GM12878 (cell line): ENCODE measurements around the gene FOXP1. TPM values are rescaled to one million over a fixed set of nuclear protein-coding genes. Genes with fewer than 3 reads are reported as not detected.

Experiments used
- ATAC-seq: fragments of 200-7000 bp; cut with Tn5 transposase; 3 replicates; pipeline ENCODE4 v1.9.1; 2020; ENCODE audit warnings: mild to moderate bottlenecking, moderate library complexity
- BruUV-seq: library from RNA; stranded (reverse); fragments of 400-500 nt; replicated peaks from 2 replicates; lab custom pipeline; 2021; lab: Mats Ljungman, UMichigan
- CTCF ChIA-PET: fragments of 300-600 bp; sonication (Branson Sonifier 250); formaldehyde crosslinking; extraction: SDS; loops from one replicate; lab custom pipeline; 2021; ENCODE audit warnings: inconsistent platforms; lab: Yijun Ruan, JAX
- POLR2A ChIA-PET: fragments of 350-600 bp; formaldehyde crosslinking; extraction: SDS; loops from one replicate; lab custom pipeline; 2021; ENCODE audit warnings: inconsistent platforms; lab: Charles Lee
- RAD21 ChIA-PET: fragments of 300-600 bp; sonication (Branson Sonifier 250); formaldehyde crosslinking; loops from one replicate; lab custom pipeline; 2023; ENCODE audit warnings: antibody characterized with exemption; ENCODE audit not compliant: unreplicated experiment; lab: Charles Lee
- SMC1A ChIA-PET: fragments of 300-600 bp; sonication (Branson Sonifier 250); formaldehyde crosslinking; loops from one replicate; lab custom pipeline; 2023; ENCODE audit not compliant: unreplicated experiment, uncharacterized antibody; lab: Charles Lee
- DNase-seq: peaks from one replicate; pipeline ENCODE4 v3.0.0-alpha.2; 2011; ENCODE audit warnings: low read depth, low spot score
- FAIRE-seq: peaks from 3 replicates; lab custom pipeline; 2011; peaks lifted over from hg19 to GRCh38; lab: Jason Lieb, UNC
- H2AFZ ChIP-seq: 2 replicates; pipeline ENCODE4 v1.6.0; 2011; ENCODE audit warnings: low read depth, low read length, control low read depth; ENCODE audit not compliant: control insufficient read depth
- H3K27ac ChIP-seq: 2 replicates; pipeline ENCODE4 v1.5.1; 2011; ENCODE audit warnings: control low read depth; ENCODE audit not compliant: control insufficient read depth, insufficient read depth
- H3K27me3 ChIP-seq, 2 experiments: replicated peaks in 1 of 2; 2 replicates each; pipeline versions ENCODE4 v1.6.0 to v1.6.1; 2011; ENCODE audit warnings: low read length in 1 of 2; ENCODE audit not compliant: control insufficient read depth in 2 of 2, insufficient read depth in 2 of 2
- H3K36me3 ChIP-seq, 2 experiments: 2 replicates each; pipeline ENCODE4 v1.5.1; 2011; ENCODE audit warnings: low read length in 1 of 2; ENCODE audit not compliant: control insufficient read depth in 2 of 2, insufficient read depth in 2 of 2
- H3K4me1 ChIP-seq: 2 replicates; pipeline ENCODE4 v1.6.1; 2011; ENCODE audit warnings: mild to moderate bottlenecking, low read length, moderate library complexity, mixed read lengths; ENCODE audit not compliant: control insufficient read depth, insufficient read depth
- H3K4me2 ChIP-seq: 2 replicates; pipeline ENCODE4 v1.6.0; 2011; ENCODE audit warnings: control low read depth; ENCODE audit not compliant: control insufficient read depth, insufficient read depth
- H3K4me3 ChIP-seq: fragments of 200-600 bp; sonication (generic); 2 replicates; pipeline ENCODE4 v1.5.1; 2016
- H3K79me2 ChIP-seq: 2 replicates; pipeline ENCODE4 v1.6.0; 2011; ENCODE audit warnings: low read length; ENCODE audit not compliant: control insufficient read depth, insufficient read depth
- H3K9ac ChIP-seq: 2 replicates; pipeline ENCODE4 v1.8.0; 2011; ENCODE audit warnings: low read length, control low read depth, mixed read lengths; ENCODE audit not compliant: control insufficient read depth, insufficient read depth
- H3K9me3 ChIP-seq: replicated peaks from 3 replicates; pipeline ENCODE4 v1.5.1; 2011; ENCODE audit warnings: mild to moderate bottlenecking, low read length; ENCODE audit not compliant: control insufficient read depth, insufficient read depth
- H4K20me1 ChIP-seq: 2 replicates; pipeline ENCODE4 v1.6.0; 2011; ENCODE audit not compliant: control insufficient read depth, insufficient read depth
- BCL11A ChIP-seq: IDR thresholded peaks from 2 replicates; pipeline ENCODE4 v1.6.1; 2011; ENCODE audit warnings: low read depth, low read length
- CEBPB ChIP-seq, 2 experiments: fragments of 150-350 bp in 1 of 2; IDR thresholded peaks; 2 replicates each; pipeline ENCODE4 v1.6.1; 2012 to 2014; ENCODE audit warnings: low read depth in 2 of 2, low read length in 2 of 2, borderline replicate concordance in 1 of 2, inconsistent platforms in 1 of 2
- DPF2 ChIP-seq: fragments of 450-650 bp; IDR thresholded peaks from 2 replicates; pipeline ENCODE4 v1.6.1; 2017; ENCODE audit warnings: mild to moderate bottlenecking
- EED ChIP-seq: sonication (generic); IDR thresholded peaks from 2 replicates; pipeline ENCODE4 v1.6.1; 2016; ENCODE audit warnings: antibody characterized with exemption, low read depth
- ESRRA ChIP-seq: IDR thresholded peaks from 2 replicates; pipeline ENCODE4 v1.6.1; 2012; ENCODE audit warnings: mild to moderate bottlenecking, low read length, improper control_type of control experiment
- ETV6 ChIP-seq, 2 experiments: fragments of 450-650 bp in 1 of 2; IDR thresholded peaks in 1 of 2; conservative IDR thresholded peaks in 1 of 2; 2 replicates each; pipeline ENCODE4 v1.6.1; 2014; ENCODE audit warnings: antibody characterized with exemption in 1 of 2, borderline replicate concordance in 1 of 2, low read depth in 1 of 2, mild to moderate bottlenecking in 1 of 2, moderate library complexity in 1 of 2
- GATAD2B ChIP-seq: fragments of 450-650 bp; conservative IDR thresholded peaks from 2 replicates; pipeline ENCODE4 v1.6.1; 2017; ENCODE audit warnings: low read depth, mild to moderate bottlenecking, moderate library complexity
- HDAC2 ChIP-seq: fragments of 200-600 bp; sonication (generic); IDR thresholded peaks from 2 replicates; pipeline ENCODE4 v1.6.1; 2017
- KDM1A ChIP-seq: fragments of 200-600 bp; sonication (generic); IDR thresholded peaks from 2 replicates; pipeline ENCODE4 v1.6.1; 2016; ENCODE audit warnings: borderline replicate concordance
- NR2C1 ChIP-seq: fragments of 450-650 bp; IDR thresholded peaks from 2 replicates; pipeline ENCODE4 v1.6.1; 2017; ENCODE audit warnings: antibody characterized with exemption, mild to moderate bottlenecking, moderate library complexity
- POLR2A ChIP-seq: IDR thresholded peaks from 2 replicates; pipeline ENCODE4 v1.6.1; 2011; ENCODE audit warnings: low read depth, mild to moderate bottlenecking, low read length
- RAD21 ChIP-seq: IDR thresholded peaks from 2 replicates; pipeline ENCODE4 v1.6.1; 2011; ENCODE audit warnings: mild to moderate bottlenecking, low read depth, low read length, moderate library complexity; ENCODE audit not compliant: insufficient read depth
- RAD51 ChIP-seq: fragments of 450-650 bp; IDR thresholded peaks from 2 replicates; pipeline ENCODE4 v1.6.1; 2016; ENCODE audit warnings: moderate library complexity, mild to moderate bottlenecking, inconsistent platforms
- RFX5 ChIP-seq: IDR thresholded peaks from 2 replicates; pipeline ENCODE4 v1.6.1; 2011; ENCODE audit warnings: low read depth, low read length, improper control_type of control experiment
- WGBS: methylation state at CpG from one replicate; pipeline ENCODE4 v1.1.6; 2016; ENCODE audit warnings: low lambda C conversion rate; ENCODE audit not compliant: insufficient replicate concordance, insufficient coverage; ENCODE audit errors: missing lambda C conversion rate; 5-methylcytosine and 5-hydroxymethylcytosine counted together
- in situ Hi-C: fragments of 300-500 bp; cut with MboI; formaldehyde crosslinking; loops from 9 replicates; pipeline ENCODE4 v1.14.3; 2018; ENCODE audit warnings: mixed read lengths
- intact Hi-C: fragments of 100-400 bp; cut with micrococcal nuclease; formaldehyde crosslinking; loops from one replicate; pipeline ENCODE4 v1.14.2; 2022; ENCODE audit not compliant: unreplicated experiment
- polyA plus RNA-seq, 11 experiments: library from polyadenylated mRNA; depleted of rRNA in 4 of 11; unstranded in 6 of 11; stranded (reverse) in 5 of 11; fragments of >200 nt; fragmentation: Nextera tagmentation in 4 of 11; fragmentation: Illumina TruSeq in 1 of 11; extraction: Ambion mirVana in 4 of 11; extraction: Trizol in 1 of 11; gene quantifications; 1 replicate in 1 of 11; 2 replicates in 10 of 11; pipeline versions ENCODE4 v1.2.1 to v1.2.3, GENCODE V29; 2011 to 2016; ENCODE audit warnings: inconsistent platforms in 2 of 11, missing spikeins in 2 of 11, low read depth in 1 of 11
- total RNA-seq, 4 experiments: library from RNA; depleted of rRNA in 3 of 4; stranded (reverse); fragments of >200 nt in 3 of 4; fragmentation: Illumina TruSeq in 1 of 4; extraction: Trizol in 1 of 4; gene quantifications; 2 replicates each; pipeline versions ENCODE4 v1.2.1 to v1.2.3, GENCODE V29; 2013 to 2021
- TF ChIP-seq, protein P1 (sequence below): IDR thresholded peaks from 2 replicates; pipeline ENCODE4 v1.6.1; 2011; ENCODE audit warnings: borderline replicate concordance, low read depth, mild to moderate bottlenecking, moderate library complexity, low read length; ENCODE audit not compliant: insufficient read depth, poor library complexity, severe bottlenecking
- TF ChIP-seq, protein P2 (sequence below): fragments of 450-650 bp; IDR thresholded peaks from 2 replicates; pipeline ENCODE4 v1.6.1; 2016; ENCODE audit warnings: mild to moderate bottlenecking
- TF ChIP-seq, protein P3 (sequence below), 3 experiments: IDR thresholded peaks in 2 of 3; conservative IDR thresholded peaks in 1 of 3; 2 replicates each; pipeline ENCODE4 v1.5.1; 2011; ENCODE audit warnings: low read depth in 3 of 3, low read length in 3 of 3, mild to moderate bottlenecking in 3 of 3, control low read depth in 2 of 3, moderate library complexity in 2 of 3, inconsistent platforms in 1 of 3, mixed read lengths in 1 of 3; ENCODE audit not compliant: control insufficient read depth in 2 of 3, insufficient read depth in 1 of 3; ENCODE audit errors: extremely low read depth in 1 of 3

The FOXP1 gene
- total and polyA plus RNA-seq, 10 of the 15 experiments (the other 5 are each of a cell fraction or from before 2014, with no cell fraction given), result 0.05 to 1.6 (median 0.20) TPM; not detected in 1

DNA sequence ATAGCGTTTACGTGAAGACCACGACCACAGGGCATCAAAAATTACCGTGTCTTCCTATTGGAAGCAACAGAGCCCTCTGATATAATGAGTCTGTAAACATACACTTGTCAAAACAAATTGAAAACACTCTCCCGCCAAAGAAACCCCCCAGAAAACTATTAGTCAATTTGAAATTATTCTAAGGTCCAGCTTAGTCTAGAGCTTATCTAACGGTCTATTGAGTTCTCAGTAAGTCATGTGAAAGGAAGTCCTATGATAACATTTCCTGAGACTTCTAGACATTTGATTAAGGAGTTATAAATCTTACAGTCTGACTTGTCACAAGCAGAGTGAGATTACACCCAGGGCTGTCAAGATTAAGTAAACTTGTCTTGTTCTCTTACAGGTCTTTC is 356.3 kb downstream of the FOXP1 start:
- CTCF ChIA-PET, result no interaction called here
- peak overlapping the region; percentile 91 for H3K4me2 ChIP-seq
- BruUV-seq, result no TSS peak

More for the DNA sequence above, 356.3 kb downstream of the FOXP1 start:
- FAIRE-seq (no peak), DNase-seq (no peak), ATAC-seq (no peak; the same call in 2 of the 3 replicates)
- in situ Hi-C loops, result no loop called here
- Histone ChIP-seq H3K9me3 (no peaks in the 10 kb centered on the region), H3K9ac (no peak overlapping the region), H2AFZ (peak overlapping the region; percentile 81), H3K4me3 (peak overlapping the region; percentile 52; the same call in 1 of the 2 replicates), H4K20me1 (no peaks in the 10 kb centered on the region), H3K4me1 (peaks cover 14% of the 10 kb centered on the region), H3K27ac (no peak overlapping the region), H3K36me3 (no peaks in the 10 kb centered on the region), H3K79me2 (no peaks in the 10 kb centered on the region), H3K27me3 (peaks cover 2 to 7% of the 10 kb centered on the region in 2 experiments; a peak in 2 of 4 replicates)
- SMC1A ChIA-PET, result interaction anchor here (0.6 kb wide), 1 partner anchor 14 kb away, joined by 3 read pairs; no protein-coding TSS in a partner anchor
- intact Hi-C loops, result loop anchor here (2.0 to 5.0 kb wide), 2 partner anchors 140 to 215 kb away; no protein-coding TSS in a partner anchor
- POLR2A ChIA-PET, result no interaction called here
- RAD21 ChIA-PET, result interaction anchor here (0.6 kb wide), 1 partner anchor 218 kb away, joined by 3 read pairs; no protein-coding TSS in a partner anchor
- WGBS, result 0% methylated on average over 6 of the region's 6 CpGs
- TF ChIP-seq EED (no peak), KDM1A (no peak), POLR2A (no peak), HDAC2 (no peak), ESRRA (no peak), CEBPB (IDR thresholded peaks at IDR 0.05; ENCODE audit: borderline replicate concordance in 1 of 2, low read depth in 2 of 2, low read length in 2 of 2) (no peak), RAD21 (no peak), NR2C1 (no peak), ETV6 (conservative IDR thresholded peaks at IDR 0.05 in 1 of 2, IDR thresholded peaks at IDR 0.05 in 1 of 2; ENCODE audit: borderline replicate concordance in 1 of 2, low read depth in 1 of 2) (no peak), RFX5 (no peak), RAD51 (no peak), GATAD2B (no peak), BCL11A (no peak), DPF2 (no peak)
- TF ChIP-seq, protein P1, sequence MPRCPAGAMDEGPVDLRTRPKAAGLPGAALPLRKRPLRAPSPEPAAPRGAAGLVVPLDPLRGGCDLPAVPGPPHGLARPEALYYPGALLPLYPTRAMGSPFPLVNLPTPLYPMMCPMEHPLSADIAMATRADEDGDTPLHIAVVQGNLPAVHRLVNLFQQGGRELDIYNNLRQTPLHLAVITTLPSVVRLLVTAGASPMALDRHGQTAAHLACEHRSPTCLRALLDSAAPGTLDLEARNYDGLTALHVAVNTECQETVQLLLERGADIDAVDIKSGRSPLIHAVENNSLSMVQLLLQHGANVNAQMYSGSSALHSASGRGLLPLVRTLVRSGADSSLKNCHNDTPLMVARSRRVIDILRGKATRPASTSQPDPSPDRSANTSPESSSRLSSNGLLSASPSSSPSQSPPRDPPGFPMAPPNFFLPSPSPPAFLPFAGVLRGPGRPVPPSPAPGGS, result no peak
- TF ChIP-seq, protein P2, sequence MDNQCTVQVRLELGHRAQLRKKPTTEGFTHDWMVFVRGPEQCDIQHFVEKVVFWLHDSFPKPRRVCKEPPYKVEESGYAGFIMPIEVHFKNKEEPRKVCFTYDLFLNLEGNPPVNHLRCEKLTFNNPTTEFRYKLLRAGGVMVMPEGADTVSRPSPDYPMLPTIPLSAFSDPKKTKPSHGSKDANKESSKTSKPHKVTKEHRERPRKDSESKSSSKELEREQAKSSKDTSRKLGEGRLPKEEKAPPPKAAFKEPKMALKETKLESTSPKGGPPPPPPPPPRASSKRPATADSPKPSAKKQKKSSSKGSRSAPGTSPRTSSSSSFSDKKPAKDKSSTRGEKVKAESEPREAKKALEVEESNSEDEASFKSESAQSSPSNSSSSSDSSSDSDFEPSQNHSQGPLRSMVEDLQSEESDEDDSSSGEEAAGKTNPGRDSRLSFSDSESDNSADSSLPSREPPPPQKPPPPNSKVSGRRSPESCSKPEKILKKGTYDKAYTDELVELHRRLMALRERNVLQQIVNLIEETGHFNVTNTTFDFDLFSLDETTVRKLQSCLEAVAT, result no peak
- TF ChIP-seq, protein P3, sequence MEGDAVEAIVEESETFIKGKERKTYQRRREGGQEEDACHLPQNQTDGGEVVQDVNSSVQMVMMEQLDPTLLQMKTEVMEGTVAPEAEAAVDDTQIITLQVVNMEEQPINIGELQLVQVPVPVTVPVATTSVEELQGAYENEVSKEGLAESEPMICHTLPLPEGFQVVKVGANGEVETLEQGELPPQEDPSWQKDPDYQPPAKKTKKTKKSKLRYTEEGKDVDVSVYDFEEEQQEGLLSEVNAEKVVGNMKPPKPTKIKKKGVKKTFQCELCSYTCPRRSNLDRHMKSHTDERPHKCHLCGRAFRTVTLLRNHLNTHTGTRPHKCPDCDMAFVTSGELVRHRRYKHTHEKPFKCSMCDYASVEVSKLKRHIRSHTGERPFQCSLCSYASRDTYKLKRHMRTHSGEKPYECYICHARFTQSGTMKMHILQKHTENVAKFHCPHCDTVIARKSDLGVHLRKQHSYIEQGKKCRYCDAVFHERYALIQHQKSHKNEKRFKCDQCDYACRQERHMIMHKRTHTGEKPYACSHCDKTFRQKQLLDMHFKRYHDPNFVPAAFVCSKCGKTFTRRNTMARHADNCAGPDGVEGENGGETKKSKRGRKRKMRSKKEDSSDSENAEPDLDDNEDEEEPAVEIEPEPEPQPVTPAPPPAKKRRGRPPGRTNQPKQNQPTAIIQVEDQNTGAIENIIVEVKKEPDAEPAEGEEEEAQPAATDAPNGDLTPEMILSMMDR (IDR thresholded peaks at IDR 0.05 in 2 of 3, conservative IDR thresholded peaks at IDR 0.05 in 1 of 3; ENCODE audit: control insufficient read depth in 2 of 3, extremely low read depth in 1 of 3, insufficient read depth in 1 of 3, low read depth in 3 of 3, low read length in 3 of 3), result no peak
